Stomach (tissue), 4 donors: ENCODE results near the gene PAK1IP1.

Source experiments
- EP300 ChIP-seq: sonication (generic); formaldehyde crosslinking; IDR thresholded peaks from one replicate; pipeline ENCODE4 v1.6.1; 2017; ENCODE audit warnings: antibody characterized with exemption
- POLR2A ChIP-seq, 4 donors: fragments of 450-650 bp; IDR thresholded peaks; one replicate each; pipeline ENCODE4 v1.6.1; 2016; ENCODE audit warnings: antibody characterized with exemption in 4 of 4, control low read depth in 2 of 4, mild to moderate bottlenecking in 1 of 4, moderate library complexity in 1 of 4
- POLR2AphosphoS5 ChIP-seq, 3 donors: sonication (generic); formaldehyde crosslinking; IDR thresholded peaks; one replicate each; pipeline ENCODE4 v1.6.1; 2016; ENCODE audit warnings: antibody characterized with exemption in 3 of 3
- TF ChIP-seq, protein P1 (sequence below), 7 experiments: fragments of 450-650 bp in 4 of 7; fragments of 200-600 bp in 3 of 7; sonication (generic) in 3 of 7; IDR thresholded peaks; one replicate each; pipeline ENCODE4 v1.5.1; 2016 to 2019; ENCODE audit warnings: antibody characterized with exemption in 7 of 7, control low read depth in 2 of 7, mild to moderate bottlenecking in 1 of 7

DNA sequence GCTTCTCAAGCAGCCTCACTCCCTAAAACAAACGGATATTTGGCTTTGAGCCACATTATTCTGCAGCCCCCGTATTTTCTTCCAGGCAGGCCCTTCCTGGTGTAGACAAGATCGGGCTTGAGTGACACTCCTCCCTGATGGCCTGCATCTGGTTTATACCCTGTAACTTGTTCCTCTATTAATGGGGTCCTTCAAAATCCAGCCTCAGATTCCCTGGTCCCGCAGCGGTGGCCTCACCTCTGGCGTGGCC is 27.7 kb downstream of the PAK1IP1 start:
- TF ChIP-seq, protein P1, sequence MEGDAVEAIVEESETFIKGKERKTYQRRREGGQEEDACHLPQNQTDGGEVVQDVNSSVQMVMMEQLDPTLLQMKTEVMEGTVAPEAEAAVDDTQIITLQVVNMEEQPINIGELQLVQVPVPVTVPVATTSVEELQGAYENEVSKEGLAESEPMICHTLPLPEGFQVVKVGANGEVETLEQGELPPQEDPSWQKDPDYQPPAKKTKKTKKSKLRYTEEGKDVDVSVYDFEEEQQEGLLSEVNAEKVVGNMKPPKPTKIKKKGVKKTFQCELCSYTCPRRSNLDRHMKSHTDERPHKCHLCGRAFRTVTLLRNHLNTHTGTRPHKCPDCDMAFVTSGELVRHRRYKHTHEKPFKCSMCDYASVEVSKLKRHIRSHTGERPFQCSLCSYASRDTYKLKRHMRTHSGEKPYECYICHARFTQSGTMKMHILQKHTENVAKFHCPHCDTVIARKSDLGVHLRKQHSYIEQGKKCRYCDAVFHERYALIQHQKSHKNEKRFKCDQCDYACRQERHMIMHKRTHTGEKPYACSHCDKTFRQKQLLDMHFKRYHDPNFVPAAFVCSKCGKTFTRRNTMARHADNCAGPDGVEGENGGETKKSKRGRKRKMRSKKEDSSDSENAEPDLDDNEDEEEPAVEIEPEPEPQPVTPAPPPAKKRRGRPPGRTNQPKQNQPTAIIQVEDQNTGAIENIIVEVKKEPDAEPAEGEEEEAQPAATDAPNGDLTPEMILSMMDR (IDR thresholded peaks at IDR 0.05), result no peak
- TF ChIP-seq POLR2AphosphoS5 (IDR thresholded peaks at IDR 0.05) (no peak), EP300 (no peak), POLR2A (IDR thresholded peaks at IDR 0.05) (no peak)
